Measurements from ENCODE around the gene TSSC4.
"Not testable (repeated sequence)": the region's sequence is repeated elsewhere in the genome, so short reads cannot be mapped to it uniquely, and the experiment has no call there.

The TSSC4 gene
- 43.4 to 85.3 reads per million in 2 donors for total RNA-seq

DNA sequence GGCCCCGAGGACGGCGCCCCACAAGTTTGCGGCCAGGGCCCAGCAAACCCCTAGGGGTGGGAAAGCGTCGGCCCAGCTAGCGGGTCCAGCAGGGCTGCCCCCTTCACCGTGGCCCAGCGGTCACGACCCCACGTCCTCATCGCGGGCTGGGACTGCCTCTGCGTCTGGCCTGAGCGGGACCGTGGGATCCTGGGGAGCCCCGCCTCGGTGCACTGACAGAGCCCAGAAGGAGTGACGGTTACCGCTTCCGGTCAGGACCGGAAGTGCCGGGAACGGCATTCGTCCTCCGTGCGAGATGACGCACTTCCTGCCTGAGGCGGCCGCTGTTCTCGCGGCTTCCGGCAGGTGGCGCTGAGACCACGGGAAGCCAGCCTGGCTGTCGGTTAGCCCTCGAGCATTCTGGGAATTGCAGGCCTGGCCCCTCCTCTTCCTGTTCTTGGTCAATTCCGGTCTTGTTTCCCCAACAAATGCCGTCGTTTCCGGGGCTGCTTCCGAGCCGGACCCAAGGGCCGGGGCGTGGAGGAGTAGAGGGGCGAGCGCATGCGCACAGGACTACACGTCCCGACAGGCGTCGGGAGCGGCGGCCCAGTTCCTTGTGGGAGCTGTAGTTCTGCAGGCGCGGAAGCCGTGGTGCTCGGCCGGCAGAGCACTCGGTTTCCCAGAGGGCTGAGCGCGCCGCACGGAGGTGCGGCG, at the start of gene TSSC4:
TSSC4 (plus strand) TSS at position 682 of the 693 bp plus-strand sequence. CDS start 1,884 bp downstream, outside the sequence.
- peak; percentile 99 for DNase-seq

DNA sequence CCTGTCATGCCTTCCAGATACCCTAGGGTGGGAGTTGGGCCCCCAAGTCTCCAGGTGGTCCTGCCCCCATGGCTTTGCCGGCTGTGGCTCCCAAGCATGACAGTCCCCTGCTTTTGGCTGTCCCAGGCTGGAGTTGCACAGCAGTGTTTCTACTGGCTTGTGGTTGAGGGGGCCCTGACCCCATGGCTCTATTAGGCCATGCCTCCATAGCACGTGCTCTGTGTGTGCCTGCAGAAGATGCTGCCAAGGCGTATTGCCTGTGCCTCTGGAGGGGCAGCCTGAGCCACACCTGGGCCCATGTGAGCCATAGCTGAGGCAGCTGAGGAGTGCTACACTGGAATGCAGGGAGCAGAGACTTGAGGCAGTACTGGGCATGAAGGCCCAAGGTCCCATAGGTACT, 48.8 kb upstream of the TSSC4 start:
- DNase-seq, result no peak

DNA sequence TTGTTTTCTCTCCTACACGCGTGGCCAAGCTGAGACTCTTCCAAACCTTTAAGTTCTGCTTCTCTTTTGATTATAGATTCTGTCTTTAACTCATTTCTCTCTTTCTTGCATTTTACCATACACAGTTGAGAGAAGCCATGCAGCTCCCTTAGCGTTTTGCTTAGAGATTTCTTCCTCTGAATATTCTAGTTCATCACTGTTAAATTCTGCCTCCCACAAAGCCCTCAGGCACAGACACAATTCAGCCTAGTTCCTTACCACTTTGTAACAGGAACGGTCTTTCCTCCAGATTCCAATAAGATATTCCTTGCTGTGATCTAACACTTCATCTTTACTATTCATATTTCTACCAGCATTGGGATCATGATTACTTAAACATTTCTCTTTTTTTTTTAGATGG, 48.1 kb upstream of the TSSC4 start:
- DNase-seq, result no peak

DNA sequence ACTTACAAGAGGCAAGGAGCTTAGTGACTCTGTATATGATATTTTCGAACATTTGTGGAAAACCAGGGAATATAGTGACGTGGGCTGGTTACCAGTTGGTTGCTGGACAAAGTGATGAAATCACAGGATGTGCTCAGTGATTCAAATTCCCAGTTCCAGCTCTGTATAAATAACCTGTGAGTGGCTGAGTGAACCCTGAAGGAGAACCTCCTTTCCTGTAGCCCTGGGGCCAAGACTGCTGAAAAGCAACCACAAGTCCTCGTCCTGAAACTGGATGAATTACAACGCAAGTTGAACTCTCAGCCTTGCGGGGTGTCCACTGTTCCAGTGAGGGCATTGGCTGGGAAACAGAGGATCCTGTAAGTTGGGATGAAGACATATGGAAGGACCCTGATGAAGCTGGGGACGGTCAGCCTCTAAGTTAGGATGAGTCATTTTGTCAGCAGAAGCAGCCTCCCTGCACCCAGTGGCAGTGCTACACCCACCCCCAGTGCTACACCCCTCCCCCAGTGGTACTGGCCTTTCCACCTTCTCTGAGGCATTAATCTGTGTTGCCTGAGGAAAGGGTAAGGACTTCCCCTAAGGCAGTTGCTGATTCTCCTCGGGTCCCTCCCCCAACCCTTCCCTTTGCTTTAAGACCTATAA, 45.4 kb upstream of the TSSC4 start:
- no peak for DNase-seq

GRCh38 chr11:2357246-2357645, 43.3 kb upstream of the TSSC4 start:
- DNase-seq, result no peak

DNA sequence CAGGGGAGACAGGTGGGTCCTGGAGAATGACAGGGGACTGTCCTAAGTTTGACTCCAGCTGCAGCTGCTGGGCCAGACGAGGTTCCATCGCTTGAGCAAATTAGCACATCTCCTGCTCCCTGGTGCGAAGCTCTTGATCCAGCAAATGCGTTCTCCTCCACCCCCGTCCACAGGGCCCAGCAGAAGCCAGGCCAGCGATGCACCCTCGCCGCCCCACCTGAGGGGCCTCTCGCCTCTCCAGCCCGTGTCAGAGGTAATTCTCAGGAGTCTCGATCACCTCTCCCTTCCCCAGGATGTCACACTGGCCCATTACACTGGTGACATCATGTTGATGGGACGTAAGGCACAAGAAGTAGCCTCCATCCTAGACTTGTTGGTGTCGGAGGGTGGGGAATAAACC, 42.9 kb upstream of the TSSC4 start:
- not testable (repeated sequence) for DNase-seq

DNA sequence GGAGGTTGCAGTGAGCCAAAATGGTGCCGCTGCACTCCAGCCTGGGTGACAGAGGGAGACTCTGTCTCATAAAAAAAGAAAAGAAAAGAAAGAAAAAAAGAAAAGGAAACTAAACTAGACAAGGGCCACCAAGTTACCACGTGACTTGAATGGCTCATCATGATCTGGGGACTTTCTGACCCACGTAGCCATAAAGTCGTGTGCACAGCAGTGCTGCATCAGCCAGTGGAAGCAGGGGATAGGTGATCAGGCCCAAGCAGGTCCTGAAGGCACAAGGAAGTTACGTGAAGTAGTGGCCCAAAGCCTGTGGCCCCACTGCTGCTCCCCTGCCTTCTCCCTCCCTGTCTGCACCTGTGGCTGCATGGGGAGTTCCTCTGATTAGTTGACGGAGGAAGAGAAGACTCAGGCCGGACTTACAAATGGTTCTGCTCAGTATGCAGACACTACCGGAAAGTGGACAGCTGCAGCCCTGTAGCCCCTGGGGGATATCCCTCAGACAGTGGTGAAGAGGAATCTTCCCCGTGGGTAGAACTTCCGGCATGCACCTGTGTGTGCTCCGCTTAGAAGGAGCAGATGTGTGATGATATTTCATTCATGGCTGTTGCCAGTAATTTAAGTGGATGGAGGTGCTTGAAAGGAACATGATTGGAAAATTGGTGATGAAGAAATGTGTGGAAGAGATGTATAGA, 41.7 kb upstream of the TSSC4 start:
- no peak for DNase-seq

- no peak for DNase-seq
Measured at GRCh38 chr11:2359557-2359956, 41.0 kb upstream of the TSSC4 start.

GRCh38 chr11:2360081-2360642, 40.4 kb upstream of the TSSC4 start:
- no peak for DNase-seq

GRCh38 chr11:2361565-2361964, 39.0 kb upstream of the TSSC4 start:
- DNase-seq, result no peak

GRCh38 chr11:2362414-2362813, 38.1 kb upstream of the TSSC4 start:
- no peak for DNase-seq

DNA sequence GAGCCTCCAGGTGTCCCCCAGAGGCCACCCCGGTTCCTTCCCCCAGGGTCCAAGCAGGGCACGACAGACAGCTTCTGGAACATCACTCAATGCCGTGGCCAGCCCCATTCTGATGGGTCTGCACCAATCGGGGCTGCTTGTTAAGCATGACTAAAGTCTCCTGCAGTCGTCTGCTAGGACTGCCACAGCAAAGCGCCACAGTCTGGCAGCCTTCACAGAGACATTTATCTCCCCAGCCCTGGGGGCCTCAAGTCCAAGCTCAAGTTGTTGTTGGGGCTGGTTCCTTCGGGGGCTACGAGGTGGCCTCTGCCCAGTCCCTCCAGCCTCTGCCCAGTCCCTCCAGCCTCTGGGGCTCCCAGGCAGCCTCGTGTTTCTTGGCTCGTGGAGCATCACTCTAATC, 37.4 kb upstream of the TSSC4 start:
- DNase-seq, result no peak

DNA sequence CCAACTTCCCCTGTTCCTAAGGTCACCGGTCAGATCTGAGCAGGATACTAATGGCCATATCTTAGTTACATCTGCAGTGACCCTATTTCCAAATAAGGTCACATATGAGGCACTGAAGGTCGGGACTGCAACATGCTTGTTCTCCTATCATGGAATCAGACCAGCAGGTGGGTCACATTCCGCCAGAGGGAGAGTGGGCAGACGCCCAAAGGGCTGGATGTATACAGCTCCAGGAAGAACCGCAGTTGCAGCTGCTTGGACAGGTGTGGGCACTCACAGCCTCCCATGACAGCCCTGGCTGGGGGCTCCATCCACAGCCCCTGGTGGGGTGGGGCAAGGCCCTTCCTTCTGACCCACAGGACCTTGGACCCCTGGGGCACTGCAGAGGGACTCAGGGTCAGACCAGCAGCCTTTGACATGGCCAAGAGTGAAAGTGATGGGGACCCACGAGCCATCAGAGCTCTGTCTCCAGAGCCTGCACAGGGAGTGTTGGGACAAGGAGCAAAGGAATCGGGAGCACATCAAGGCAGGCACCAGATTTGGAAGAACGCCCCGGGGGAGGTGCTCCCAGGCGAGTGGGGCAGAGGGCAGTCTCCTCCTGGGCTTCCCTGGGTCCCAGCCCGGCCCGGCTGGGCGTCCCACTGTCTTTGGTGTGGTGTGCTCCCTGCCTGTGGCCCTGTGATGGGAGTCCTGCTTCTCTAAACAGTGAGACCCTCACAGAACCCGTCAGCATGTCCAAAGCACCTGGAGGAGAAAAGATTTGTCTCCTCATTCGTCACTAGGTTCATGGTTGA, 36.8 kb upstream of the TSSC4 start:
- no peak for DNase-seq

DNA sequence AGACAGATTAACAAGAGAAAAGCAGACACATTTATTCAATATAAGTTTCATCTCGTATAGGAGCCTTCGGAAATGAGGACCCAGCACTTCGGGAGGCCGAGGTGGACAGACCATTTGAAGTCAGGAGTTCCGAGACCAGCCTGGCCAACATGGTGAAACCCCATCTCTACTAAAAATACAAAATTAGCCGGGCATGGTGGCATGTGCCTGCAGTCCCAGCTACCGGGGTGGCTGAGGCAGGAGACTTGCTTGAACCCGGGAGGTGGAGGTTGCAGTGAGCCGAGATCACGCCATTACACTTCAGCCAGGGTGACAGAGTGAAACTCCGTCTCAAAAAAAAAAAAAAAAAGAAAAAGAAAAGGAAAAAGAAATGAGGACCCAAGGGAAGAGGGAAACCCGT, 36.2 kb upstream of the TSSC4 start:
- not testable (repeated sequence) for DNase-seq

DNA sequence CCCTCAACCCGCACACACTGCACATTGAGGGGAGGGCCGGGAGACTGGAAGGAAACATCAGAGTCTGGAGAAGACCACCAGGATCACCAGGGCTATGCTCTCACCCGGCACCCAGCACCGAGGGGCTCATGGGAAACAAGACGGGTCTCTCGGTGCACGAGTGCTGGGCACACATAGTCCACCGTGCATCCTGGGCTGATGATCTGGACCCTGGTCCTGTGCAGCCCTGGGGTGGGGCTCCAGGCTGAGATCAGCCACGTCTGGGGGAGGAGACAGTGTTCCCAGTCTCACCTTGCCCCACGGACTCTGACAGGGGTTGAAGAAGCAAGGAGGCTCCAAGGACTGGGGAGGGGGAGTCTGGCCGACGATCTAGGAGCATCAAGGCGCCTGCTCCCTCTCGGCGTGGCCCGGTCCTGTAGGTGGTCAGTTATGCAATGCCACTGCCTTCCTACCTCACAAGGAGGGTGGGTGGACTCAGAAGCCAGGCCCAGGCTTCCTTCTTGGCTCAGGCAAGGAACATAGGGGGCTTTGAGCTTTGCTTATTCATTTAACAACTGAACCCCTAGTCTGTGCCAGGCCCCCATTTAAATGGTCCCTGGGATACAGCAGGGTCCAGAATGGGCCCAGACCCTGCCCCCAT, 34.9 kb upstream of the TSSC4 start:
- no peak for DNase-seq

DNA sequence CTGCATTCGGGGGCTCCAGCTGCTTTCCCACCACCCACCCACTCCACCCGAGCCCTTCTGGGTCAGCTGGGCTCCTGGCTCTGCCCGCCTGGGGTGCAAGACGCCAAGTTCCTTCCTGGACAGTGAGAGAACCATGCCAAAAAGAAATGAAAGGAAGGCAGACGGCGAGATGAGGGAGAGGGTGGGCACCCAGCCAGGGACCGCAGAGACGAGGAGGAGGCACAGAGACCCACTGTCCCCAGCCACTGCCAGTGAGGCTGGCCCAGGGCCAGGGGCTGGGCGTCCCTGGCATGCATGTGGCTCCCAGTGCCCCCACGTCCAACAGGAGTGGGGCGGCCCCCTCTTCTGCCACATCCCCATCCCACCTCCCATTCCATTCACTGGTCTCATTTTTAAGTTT, 34.3 kb upstream of the TSSC4 start:
- DNase-seq, result no peak

DNA sequence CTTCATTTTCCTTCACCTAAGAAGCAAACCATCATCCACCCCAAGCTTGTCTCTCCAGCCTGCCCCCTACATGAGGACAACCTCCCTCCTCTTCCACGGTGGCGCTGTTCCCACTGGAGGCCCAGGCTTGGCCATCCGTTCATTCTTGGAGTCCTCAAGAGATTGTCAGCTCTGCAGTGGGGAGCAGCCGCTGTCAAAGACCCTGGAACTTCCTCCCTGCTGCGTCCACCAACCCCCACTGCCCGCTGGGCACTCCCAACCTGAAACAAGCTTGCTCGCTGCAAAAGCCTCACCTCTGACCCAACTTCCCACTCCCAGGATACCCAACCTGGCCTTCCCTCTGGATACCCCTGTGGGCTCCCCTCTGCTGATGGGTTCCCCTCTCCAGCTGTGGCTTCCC, 33.8 kb upstream of the TSSC4 start:
- DNase-seq, result no peak

- DNase-seq, result no peak
Measured at GRCh38 chr11:2367266-2368160, 33.0 kb upstream of the TSSC4 start.

DNA sequence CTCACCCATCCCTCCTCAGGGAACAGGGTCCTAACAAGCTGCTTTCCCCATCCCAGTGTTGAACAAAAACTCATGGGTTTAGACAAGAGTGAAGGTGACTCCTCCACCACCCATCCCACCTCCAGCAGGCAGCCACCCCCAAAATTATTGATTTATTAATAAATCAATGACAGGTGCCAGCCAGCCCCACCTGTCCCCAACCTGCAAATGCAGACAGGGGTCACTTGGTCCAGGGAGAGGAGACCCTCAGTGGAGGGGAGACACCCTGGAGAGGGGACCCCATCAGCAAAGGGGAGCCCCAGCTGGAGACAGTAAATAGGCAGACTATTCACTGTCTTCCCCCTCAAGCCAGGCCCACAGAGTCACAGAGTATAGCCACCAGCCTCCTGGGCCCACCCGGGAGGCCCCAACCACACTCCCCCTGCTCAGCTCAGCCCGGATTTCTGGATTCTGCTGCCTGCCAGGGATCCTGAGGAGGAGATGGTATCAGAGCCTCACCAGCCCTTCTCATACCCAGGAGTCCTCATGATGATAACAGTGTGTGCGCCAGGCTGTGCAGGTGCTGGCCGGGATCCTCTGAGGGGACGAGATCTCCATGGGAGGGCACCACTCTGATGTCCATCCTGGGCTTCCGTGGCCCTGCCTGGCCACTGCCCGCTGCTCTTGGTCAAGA, 32.2 kb upstream of the TSSC4 start:
- no peak for DNase-seq

DNA sequence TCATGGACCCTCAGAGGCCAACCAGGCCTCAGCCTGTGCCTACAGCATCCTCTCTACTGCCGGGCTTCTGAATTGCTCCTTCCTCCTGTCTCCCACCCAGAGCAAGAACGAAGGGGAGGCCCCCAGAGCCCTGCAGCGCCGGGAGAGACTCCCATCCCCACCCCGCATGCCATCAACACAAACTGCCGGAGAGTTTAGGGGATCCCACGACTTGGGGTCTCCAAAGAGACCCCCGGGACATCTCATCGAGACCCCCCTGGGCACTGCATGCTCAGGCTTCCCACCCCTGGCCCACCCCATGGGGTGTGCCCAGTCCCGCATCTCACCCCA, 31.7 kb upstream of the TSSC4 start:
- DNase-seq, result no peak

GRCh38 chr11:2369320-2369719, 31.2 kb upstream of the TSSC4 start:
- DNase-seq, result no peak

All from T-helper 9 cell (primary cell).